Fibroblast of lung (primary cell): ENCODE results near the gene GNAL. TPM values are rescaled to one million over a fixed set of nuclear protein-coding genes. Genes with fewer than 3 reads are reported as not detected.

Experiments
- DNase-seq, 2 donors: peaks; one replicate each; pipeline versions ENCODE4 v3.0.0 to v3.0.0-alpha.2; 2010; ENCODE audit warnings: low read depth in 2 of 2
- H2AFZ ChIP-seq: 2 replicates; pipeline ENCODE4 v1.5.1; 2012; ENCODE audit warnings: low read length, control low read depth, inconsistent platforms
- H3K27ac ChIP-seq: 2 replicates; pipeline ENCODE4 v1.5.1; 2011; ENCODE audit warnings: low read length, control low read depth; ENCODE audit not compliant: insufficient read depth
- H3K27me3 ChIP-seq: 2 replicates; pipeline ENCODE4 v1.5.1; 2011; ENCODE audit warnings: mild to moderate bottlenecking, low read length; ENCODE audit not compliant: control insufficient read depth, insufficient read depth
- H3K36me3 ChIP-seq: 2 replicates; pipeline ENCODE4 v1.5.1; 2011; ENCODE audit warnings: low read length; ENCODE audit not compliant: control insufficient read depth, insufficient read depth
- H3K4me1 ChIP-seq: 2 replicates; pipeline ENCODE4 v1.5.1; 2011; ENCODE audit warnings: low read length; ENCODE audit not compliant: control insufficient read depth, insufficient read depth; ENCODE audit errors: extremely low read depth
- H3K4me2 ChIP-seq: 2 replicates; pipeline ENCODE4 v1.5.1; 2011; ENCODE audit warnings: low read length, control low read depth; ENCODE audit not compliant: insufficient read depth; ENCODE audit errors: extremely low read depth
- H3K4me3 ChIP-seq, 4 experiments: fragments of 200-600 bp in 1 of 4; sonication (generic) in 1 of 4; replicated peaks in 1 of 4; 2 replicates each; pipeline ENCODE4 v1.5.1; 2011 to 2016; ENCODE audit warnings: low read length in 4 of 4, low read depth in 3 of 4, mild to moderate bottlenecking in 3 of 4, control low read depth in 2 of 4, inconsistent platforms in 1 of 4, mixed read lengths in 1 of 4; ENCODE audit not compliant: insufficient read depth in 1 of 4; ENCODE audit errors: control extremely low read depth in 1 of 4
- H3K79me2 ChIP-seq: 2 replicates; pipeline ENCODE4 v1.5.1; 2012; ENCODE audit warnings: mild to moderate bottlenecking, low read length, inconsistent platforms; ENCODE audit not compliant: control insufficient read depth, insufficient read depth
- H3K9ac ChIP-seq: 2 replicates; pipeline ENCODE4 v1.5.1; 2011; ENCODE audit warnings: mild to moderate bottlenecking, low read length, control low read depth; ENCODE audit not compliant: insufficient read depth
- H3K9me3 ChIP-seq: 2 replicates; pipeline ENCODE4 v1.5.1; 2012; ENCODE audit warnings: low read depth, low read length; ENCODE audit not compliant: control insufficient read depth, insufficient read depth
- H4K20me1 ChIP-seq: 2 replicates; pipeline ENCODE4 v1.5.1; 2011; ENCODE audit warnings: low read length; ENCODE audit not compliant: control insufficient read depth, insufficient read depth; ENCODE audit errors: extremely low read depth
- CTCF ChIP-seq, 2 donors: IDR thresholded peaks in 1 of 2; conservative IDR thresholded peaks in 1 of 2; 1 replicate in 1 of 2; 2 replicates in 1 of 2; pipeline ENCODE4 v1.5.1; 2011 to 2012; ENCODE audit warnings: low read length in 2 of 2, control low read depth in 1 of 2, inconsistent platforms in 1 of 2, low read depth in 1 of 2, mild to moderate bottlenecking in 1 of 2
- EZH2 ChIP-seq: IDR thresholded peaks from 2 replicates; pipeline ENCODE4 v1.5.1; 2012; ENCODE audit warnings: low read length, control low read depth, mild to moderate bottlenecking; ENCODE audit errors: missing control alignments
- polyA plus RNA-seq, 2 donors: library from polyadenylated mRNA; depleted of rRNA in 1 of 2; stranded (reverse) in 1 of 2; unstranded in 1 of 2; fragments of >200 nt; gene quantifications; 2 replicates each; pipeline ENCODE4 v1.2.1, GENCODE V29; 2011 to 2012; ENCODE audit warnings: missing spikeins in 1 of 2
- total RNA-seq: library from RNA; depleted of rRNA; stranded (reverse); fragments of >200 nt; gene quantifications from 2 replicates; pipeline ENCODE4 v1.2.1, GENCODE V29; 2014

GNAL gene
- total and polyA plus RNA-seq, 2 donors (not counting 1 experiment from before 2014, with no cell fraction given): 0.05 to 0.50 TPM

- Histone ChIP-seq H3K36me3 (no peaks in the 10 kb centered on the region), H4K20me1 (no peaks in the 10 kb centered on the region), H2AFZ (no peak overlapping the region), H3K4me1 (no peaks in the 10 kb centered on the region), H3K9ac (no peak overlapping the region), H3K27ac (no peak overlapping the region), H3K4me3 (no peak overlapping the region), H3K4me2 (no peak overlapping the region), H3K27me3 (no peaks in the 10 kb centered on the region), H3K79me2 (no peaks in the 10 kb centered on the region), H3K9me3 (no peaks in the 10 kb centered on the region)
- TF ChIP-seq EZH2: no peak
- no peak for TF ChIP-seq CTCF (conservative IDR thresholded peaks at IDR 0.05 in 1 of 2, IDR thresholded peaks at IDR 0.05 in 1 of 2; ENCODE audit: low read depth in 1 of 2, low read length in 2 of 2)
- DNase-seq: no peak
Observed at GRCh38 chr18:11674119-11674518, 14.9 kb upstream of the GNAL start.

DNA sequence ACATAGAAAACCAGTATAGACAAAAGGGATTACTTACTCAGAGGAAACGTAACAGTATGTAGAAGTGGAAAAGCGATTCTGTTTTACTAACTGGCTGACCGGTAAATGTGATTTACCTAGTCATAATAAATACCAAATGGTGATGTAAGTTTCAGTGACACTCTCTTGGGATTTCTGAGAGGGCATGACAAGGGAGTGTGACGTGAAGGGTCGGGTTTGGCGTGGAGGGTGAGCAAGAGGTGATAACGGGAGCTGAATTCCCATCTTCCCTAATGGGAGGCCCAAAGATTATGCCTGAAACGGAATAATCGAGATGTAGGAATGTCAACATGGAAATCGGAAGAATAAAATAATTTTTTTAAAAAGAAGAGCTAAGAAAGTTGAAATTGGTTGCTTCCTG, 12.7 kb upstream of the GNAL start:
- DNase-seq: no peak
- Histone ChIP-seq H3K4me2 (no peak overlapping the region), H3K27me3 (no peaks in the 10 kb centered on the region)

GRCh38 chr18:11676867-11677266, 12.2 kb upstream of the GNAL start:
- H3K4me3 ChIP-seq: no peak overlapping the region
- H3K27ac ChIP-seq: no peak overlapping the region
- no peak for TF ChIP-seq CTCF (conservative IDR thresholded peaks at IDR 0.05 in 1 of 2, IDR thresholded peaks at IDR 0.05 in 1 of 2; ENCODE audit: low read depth in 1 of 2, low read length in 2 of 2)
- no peak for TF ChIP-seq EZH2
- no peaks in the 10 kb centered on the region for H3K4me1 ChIP-seq
- no peaks in the 10 kb centered on the region for H3K9me3 ChIP-seq
- no peaks in the 10 kb centered on the region for H3K27me3 ChIP-seq
- H3K36me3 ChIP-seq: no peaks in the 10 kb centered on the region
- no peaks in the 10 kb centered on the region for H3K79me2 ChIP-seq
- H2AFZ ChIP-seq: no peak overlapping the region
- DNase-seq: no peak
- H3K4me2 ChIP-seq: no peak overlapping the region
- no peak overlapping the region for H3K9ac ChIP-seq
- H4K20me1 ChIP-seq: no peaks in the 10 kb centered on the region

More for the DNA sequence above, 12.7 kb upstream of the GNAL start:
- no peak overlapping the region for H3K27ac ChIP-seq
- H2AFZ ChIP-seq: no peak overlapping the region
- H3K36me3 ChIP-seq: no peaks in the 10 kb centered on the region
- TF ChIP-seq CTCF (conservative IDR thresholded peaks at IDR 0.05 in 1 of 2, IDR thresholded peaks at IDR 0.05 in 1 of 2; ENCODE audit: low read depth in 1 of 2, low read length in 2 of 2) (no peak), EZH2 (no peak)
- no peaks in the 10 kb centered on the region for H3K79me2 ChIP-seq
- H3K4me1 ChIP-seq: no peaks in the 10 kb centered on the region
- H4K20me1 ChIP-seq: no peaks in the 10 kb centered on the region
- no peak overlapping the region for H3K9ac ChIP-seq
- H3K9me3 ChIP-seq: no peaks in the 10 kb centered on the region
- H3K4me3 ChIP-seq: no peak overlapping the region
